Measurements from ENCODE around the gene ZNF71. TPM values are rescaled to one million over a fixed set of nuclear protein-coding genes. Genes with fewer than 3 reads are reported as not detected.

ZNF71 gene
- total and polyA plus RNA-seq, 2 donors (not counting 3 experiments of a cell fraction or from before 2014, with no cell fraction given) = 9.7 to 10.1 TPM

GRCh38 chr19:56663931-56664500 lies 68.9 kb downstream of the ZNF71 start:
- Histone ChIP-seq H3K4me2 (ENCODE audit: insufficient read depth, low read length) (no peak overlapping the region), H4K20me1 (replicated peaks; ENCODE audit: control insufficient read depth, extremely low read depth, insufficient read depth, low read length) (no peaks in the 10 kb centered on the region), H3K4me1 (ENCODE audit: control insufficient read depth, extremely low read depth, insufficient read depth, low read length) (no peaks in the 10 kb centered on the region), H3K9me1 (replicated peaks; ENCODE audit: control insufficient read depth, extremely low read depth, insufficient read depth, low read length) (no peaks in the 10 kb centered on the region), H2AFZ (ENCODE audit: low read depth, low read length) (no peak overlapping the region), H3K4me3 (replicated peaks in 1 of 3; ENCODE audit: insufficient read depth in 1 of 3, low read depth in 1 of 3, low read length in 3 of 3) (no peak overlapping the region), H3K27ac (ENCODE audit: insufficient read depth, low read depth, low read length) (no peak overlapping the region), H3K79me2 (ENCODE audit: control insufficient read depth, insufficient read depth, low read length) (no peaks in the 10 kb centered on the region), H3K9me3 (replicated peaks; ENCODE audit: control insufficient read depth, insufficient read depth, low read length) (peaks cover 10% of the 10 kb centered on the region), H3K9ac (replicated peaks; ENCODE audit: extremely low read depth, insufficient read depth, low read length) (no peak overlapping the region), H3K36me3 (ENCODE audit: control insufficient read depth in 2 of 2, extremely low read depth in 1 of 2, insufficient read depth in 2 of 2, low read length in 2 of 2) (no peaks in the 10 kb centered on the region), H3K27me3 (ENCODE audit: control insufficient read depth in 2 of 2, insufficient read depth in 2 of 2, low read length in 2 of 2) (no peaks in the 10 kb centered on the region)
- intact Hi-C loops (cut with micrococcal nuclease) (no loop called here), dilution Hi-C loops (cut with MboI; ENCODE audit: extremely low pct_ligation_motif_present, low sequenced_read_pairs) (no loop called here)
- ChIA-PET POLR2A (no interaction called here), CTCF (no interaction called here)
- FAIRE-seq (no peak), DNase-seq (ENCODE audit: low read depth, low spot score) (no peak)
- BruUV-seq (replicated peaks) = no TSS peak
- TF ChIP-seq POLR2AphosphoS5 (IDR thresholded peaks at IDR 0.05; ENCODE audit: insufficient read depth, low read depth, low read length) = no peak
- no peak for TF ChIP-seq POLR2A (IDR thresholded peaks at IDR 0.05; ENCODE audit: low read depth, low read length)
- no peak for TF ChIP-seq CTCF (IDR thresholded peaks at IDR 0.05; ENCODE audit: extremely low read depth in 1 of 2, insufficient read depth in 1 of 2, low read depth in 1 of 2, low read length in 2 of 2)
- no peak for TF ChIP-seq MYC (IDR thresholded peaks at IDR 0.05; ENCODE audit: low read depth, low read length)
- no peak for TF ChIP-seq GATA2 (IDR thresholded peaks at IDR 0.05; ENCODE audit: insufficient read depth, insufficient read length, low read depth, low read length)
- TF ChIP-seq EZH2 (IDR thresholded peaks at IDR 0.05; ENCODE audit: borderline replicate concordance, low read depth, low read length, severe bottlenecking) = no peak
- no peak for TF ChIP-seq MAX (IDR thresholded peaks at IDR 0.05; ENCODE audit: insufficient read depth, insufficient read length)
- TF ChIP-seq JUN (IDR thresholded peaks at IDR 0.05; ENCODE audit: borderline replicate concordance, insufficient read depth, insufficient read length, low read depth) = no peak
- no peak for TF ChIP-seq FOS (IDR thresholded peaks at IDR 0.05; ENCODE audit: borderline replicate concordance, insufficient read depth, low read length)
